IPS-NIHi7 (cell line): ENCODE results near the gene PHTF2.
"Not testable (repeated sequence)": the region's sequence is repeated elsewhere in the genome, so short reads cannot be mapped to it uniquely, and the experiment has no call there.

Experiments used
- DNase-seq: peaks from one replicate; pipeline ENCODE4 v3.0.0; 2012; ENCODE audit warnings: mixed read lengths; ENCODE audit errors: extremely low spot score

The PHTF2 gene

DNA sequence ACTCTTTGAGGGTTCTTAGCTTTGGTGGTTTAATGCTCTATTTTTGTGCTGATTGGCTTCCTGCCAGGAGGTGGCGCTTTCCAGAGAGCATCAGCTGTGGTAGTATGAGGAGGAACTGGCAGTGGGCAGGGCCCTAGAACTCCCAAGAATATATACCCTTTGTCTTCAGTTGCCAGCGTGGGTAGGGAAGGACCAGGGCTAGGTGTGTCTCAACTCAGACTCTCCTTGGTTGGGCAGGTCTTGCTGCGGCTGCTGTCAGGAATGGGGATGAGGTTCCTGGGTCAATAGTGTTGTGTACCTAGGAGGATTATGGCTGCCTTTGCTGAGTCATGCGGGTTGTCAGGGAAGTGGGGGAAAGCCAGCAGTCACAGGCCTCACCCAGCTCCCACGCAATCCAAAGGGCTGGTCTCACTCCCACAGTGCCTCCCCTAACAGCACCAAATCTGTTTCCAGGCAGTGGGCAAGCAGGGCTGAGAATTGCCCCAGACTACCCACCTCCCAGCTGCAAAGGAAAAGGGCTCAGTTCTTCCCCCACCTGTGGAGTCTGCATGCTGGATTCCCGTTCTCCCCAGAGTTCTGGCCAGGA, 191.5 kb downstream of the PHTF2 start:
- no peak for DNase-seq

- DNase-seq: no peak
Measured at GRCh38 chr7:77991656-77992055, 193.1 kb downstream of the PHTF2 start.

- no peak for DNase-seq
Measured at GRCh38 chr7:77993838-77994237, 195.3 kb downstream of the PHTF2 start.

- peak; percentile 83 for DNase-seq
Measured at GRCh38 chr7:77995717-77996116, 197.1 kb downstream of the PHTF2 start.

DNA sequence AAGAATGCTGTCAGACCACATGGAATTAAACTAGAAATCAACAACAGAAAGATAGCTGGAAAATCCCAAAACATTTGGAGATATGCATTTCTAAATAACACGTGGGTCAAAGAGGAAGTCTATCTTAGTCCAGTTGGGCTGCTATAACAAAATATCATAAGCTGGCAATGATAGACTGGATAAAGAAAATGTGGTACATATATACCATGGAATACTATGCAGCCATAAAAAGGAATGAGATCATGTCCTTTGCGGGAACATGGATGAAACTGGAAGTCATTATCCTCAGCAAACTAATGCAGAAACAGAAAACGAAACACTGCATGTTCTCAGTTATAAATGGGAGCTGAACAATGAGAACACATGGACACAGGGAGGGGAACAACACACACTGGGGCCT, 200.6 kb downstream of the PHTF2 start:
- not testable (repeated sequence) for DNase-seq

- DNase-seq: no peak
Measured at GRCh38 chr7:78002021-78002420, 203.4 kb downstream of the PHTF2 start.

- DNase-seq: no peak
Measured at GRCh38 chr7:78002715-78003114, 204.1 kb downstream of the PHTF2 start.

DNA sequence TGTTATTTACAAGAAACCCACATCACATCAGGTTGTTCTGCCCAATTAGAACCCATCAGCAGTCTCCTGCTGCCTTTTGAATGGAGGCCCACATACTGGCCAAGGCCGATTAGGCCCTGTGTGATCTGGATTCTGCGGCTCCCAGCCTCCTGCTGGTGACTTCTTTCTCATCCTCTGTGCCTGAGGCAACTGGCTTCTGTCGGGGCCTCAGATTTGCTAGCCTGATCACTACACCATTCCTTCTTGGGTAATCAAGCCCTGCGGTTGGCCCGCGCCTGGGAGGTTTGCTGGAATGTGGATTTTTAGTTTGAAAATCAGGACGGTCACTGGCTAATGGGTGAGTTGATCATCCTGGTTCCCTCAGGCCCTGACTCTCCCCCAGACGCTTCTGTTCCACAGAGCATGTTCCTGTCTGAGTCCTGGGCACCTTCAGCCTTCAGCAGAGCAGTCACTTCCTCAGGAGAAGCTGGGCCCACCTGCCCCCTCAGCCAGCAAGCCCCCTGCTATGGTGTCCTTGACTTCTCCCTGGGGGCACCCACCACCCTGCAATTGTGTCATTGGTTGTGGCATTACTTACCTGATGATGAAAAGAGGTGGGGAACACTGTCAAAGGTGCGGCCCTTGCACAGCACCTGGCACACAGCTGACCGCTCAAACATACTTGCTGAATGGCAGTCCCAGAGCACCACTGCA, 207.6 kb downstream of the PHTF2 start:
- peak; percentile 60 for DNase-seq
